Measurements from ENCODE around the gene FADS6.

Gene FADS6

DNA sequence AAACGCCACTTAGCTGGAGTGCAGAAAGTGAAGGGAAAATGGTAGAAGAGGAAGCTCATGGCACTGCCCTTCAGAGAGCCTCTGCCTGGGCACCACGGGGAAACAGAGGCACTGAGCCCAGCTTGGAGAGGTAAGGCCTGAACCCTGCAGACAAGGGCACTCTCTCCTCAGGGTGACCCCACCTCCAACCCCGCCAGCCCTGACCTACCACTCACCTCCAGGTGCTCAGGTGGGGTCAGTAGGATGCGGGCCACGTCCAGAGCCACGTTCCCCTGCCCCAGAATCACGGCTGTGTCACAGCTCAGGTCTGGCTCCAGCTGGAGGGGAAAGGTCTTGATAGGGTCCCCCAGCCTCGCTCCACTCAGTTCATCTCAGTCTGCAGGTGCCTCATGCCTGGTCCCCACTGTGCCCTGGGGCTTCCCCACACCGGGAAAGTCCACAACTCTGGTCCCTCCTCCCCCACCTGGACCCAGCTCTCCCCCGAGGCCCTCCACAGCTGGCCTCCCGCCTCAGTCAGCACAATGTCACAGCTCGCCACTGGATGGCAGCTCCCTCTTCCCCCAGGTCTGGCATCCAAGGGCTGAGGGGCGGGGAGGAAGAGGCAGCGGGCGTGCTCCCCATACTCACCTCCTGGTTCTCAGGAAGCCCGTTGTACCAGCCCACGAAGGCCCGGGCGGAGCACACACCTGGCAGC lies 27.8 kb downstream of the FADS6 start:
- no peak for DNase-seq

DNA sequence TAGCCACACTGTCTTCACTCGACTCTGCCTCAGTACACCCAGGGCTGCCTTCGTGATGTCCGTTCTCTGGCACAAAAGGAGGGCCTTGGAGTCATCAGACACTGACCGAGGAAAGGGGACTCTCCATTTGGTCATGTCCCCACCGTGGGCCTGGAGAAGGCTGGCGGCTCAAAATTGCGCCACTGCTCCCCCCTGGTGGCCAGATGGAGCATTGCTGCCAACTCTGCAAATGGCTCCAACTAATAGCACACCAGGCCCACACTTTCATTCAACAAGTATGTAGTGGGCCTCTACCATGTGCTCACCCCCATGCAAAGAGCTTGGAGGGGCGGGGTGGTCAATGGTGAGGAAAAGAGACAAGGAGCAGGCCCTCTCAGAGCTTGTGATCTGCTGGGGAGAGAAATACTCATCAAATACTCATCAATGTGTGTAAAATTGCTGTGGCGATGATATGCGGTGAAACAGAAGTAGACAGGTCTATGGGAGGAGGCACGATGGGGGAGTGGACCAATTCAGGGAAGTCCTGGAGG lies 28.5 kb downstream of the FADS6 start:
- no peak for DNase-seq

DNA sequence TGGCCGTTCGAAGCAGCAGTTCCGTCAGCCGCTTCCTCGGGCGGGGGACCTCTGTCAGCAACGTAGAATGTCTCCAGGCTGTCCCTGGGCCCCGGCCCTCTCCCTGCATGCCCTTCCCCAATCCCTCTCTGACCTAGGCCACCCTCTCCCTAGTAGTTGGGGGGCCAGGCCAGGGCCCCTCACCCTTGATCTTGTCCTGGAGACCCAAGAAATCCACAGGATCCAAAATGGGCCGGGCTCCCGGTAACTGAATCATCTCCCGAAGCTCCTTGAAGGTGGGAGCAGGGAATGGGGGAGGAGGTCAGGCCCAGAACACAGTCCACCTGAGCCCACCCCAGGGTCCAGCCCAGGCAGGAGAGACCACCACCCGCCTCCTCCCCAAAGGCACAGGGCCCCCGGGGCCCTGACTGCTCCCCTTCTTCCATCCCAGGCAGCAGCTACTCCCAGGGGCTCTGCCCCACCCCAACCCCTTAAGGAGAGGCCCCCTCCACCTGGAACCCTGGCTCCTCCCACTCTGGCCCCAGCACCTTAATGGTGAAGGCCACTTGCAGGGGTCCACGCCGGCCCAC lies 29.1 kb downstream of the FADS6 start:
- no peak for DNase-seq

- no peak for DNase-seq
Observed at GRCh38 chr17:74863420-74864296, 29.8 kb downstream of the FADS6 start.

GRCh38 chr17:74862919-74863318 lies 30.5 kb downstream of the FADS6 start:
- DNase-seq: no peak

DNA sequence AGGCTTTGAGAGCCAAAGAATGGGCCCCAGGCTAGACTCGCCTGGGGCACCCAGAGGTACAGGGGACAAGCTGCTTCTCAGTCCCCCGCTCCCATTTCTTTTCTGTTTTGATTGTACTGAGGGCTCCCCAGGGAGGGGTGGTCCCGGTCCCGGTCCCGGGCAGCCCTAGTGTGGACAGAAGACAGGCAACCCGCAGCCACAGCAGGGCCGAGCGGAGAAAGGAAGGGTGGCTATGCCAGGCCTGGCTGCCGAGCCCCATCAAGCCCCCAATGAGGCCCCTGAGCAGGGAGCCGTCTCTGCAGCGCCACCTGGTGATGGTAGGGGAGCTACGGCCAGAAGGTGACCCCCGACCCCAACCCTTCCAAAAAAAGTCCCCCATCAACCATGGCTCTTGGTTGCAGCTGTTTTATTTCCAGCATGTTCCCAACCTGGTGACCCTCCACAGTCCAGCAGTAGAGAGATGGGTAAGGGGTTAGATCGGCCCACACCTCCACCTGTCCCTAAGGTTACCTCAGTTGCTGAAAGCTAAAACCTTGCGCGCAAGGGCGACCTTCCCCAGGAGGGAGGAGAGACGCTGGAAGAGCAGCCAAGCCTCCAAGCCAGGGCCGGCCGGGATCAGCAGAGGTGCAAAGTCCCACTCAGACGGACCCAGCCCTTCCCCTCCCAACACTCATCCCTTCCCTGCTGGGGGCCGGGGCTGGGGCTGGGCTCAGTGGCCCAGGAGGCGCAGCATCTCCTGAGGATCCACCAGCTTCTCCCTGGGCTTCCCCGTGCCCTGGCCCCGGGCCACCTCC lies 31.1 kb downstream of the FADS6 start:
- no peak for DNase-seq

GRCh38 chr17:74861662-74862107 lies 31.7 kb downstream of the FADS6 start:
- DNase-seq: no peak

GRCh38 chr17:74860872-74861661 lies 32.4 kb downstream of the FADS6 start:
- no peak for DNase-seq

- no peak for DNase-seq
Observed at GRCh38 chr17:74860229-74860871, 33.1 kb downstream of the FADS6 start.

DNA sequence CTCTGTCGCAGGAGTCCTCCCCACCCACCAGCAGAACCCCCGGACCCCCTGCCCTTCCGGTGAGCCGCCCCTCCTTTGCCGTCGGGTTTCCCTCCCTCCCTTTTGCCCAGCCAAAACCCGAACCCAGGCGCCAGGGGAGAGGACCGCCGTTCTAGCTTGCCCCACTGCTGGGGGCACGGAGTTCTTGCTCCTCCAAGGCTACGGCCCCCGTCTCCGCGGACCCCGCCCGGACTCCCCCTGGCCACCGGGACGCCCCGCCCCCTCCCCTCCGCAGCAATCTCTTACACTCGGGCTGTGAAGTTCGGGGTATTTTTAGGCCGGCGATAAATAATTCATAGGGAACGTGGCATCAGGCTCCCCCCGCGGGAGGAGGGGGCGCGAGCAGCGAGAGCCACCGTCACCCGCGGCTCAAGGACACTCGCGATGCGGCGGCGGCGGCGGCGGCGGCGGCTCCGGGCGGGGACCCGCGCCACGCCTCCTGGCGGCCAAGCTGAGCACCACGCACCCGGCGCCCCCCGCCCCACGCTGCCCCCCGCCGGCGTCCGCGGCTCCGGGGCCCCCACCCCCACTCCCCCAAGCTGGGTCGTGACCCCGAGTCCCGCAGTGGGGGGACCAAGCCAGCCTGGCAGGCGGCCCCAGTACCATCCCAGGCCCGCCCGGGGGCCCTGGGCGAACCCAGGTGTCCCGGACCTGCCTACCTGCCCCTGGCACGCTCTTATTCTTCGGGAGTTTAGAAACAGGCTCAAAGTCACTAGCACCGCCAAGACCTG lies 33.8 kb downstream of the FADS6 start, which contains the start of gene GRIN2C:
GRIN2C (minus strand) TSS at position 427 of the 770 bp plus-strand sequence. CDS start 4,793 bp downstream, outside the sequence.
- DNase-seq: no peak

DNA sequence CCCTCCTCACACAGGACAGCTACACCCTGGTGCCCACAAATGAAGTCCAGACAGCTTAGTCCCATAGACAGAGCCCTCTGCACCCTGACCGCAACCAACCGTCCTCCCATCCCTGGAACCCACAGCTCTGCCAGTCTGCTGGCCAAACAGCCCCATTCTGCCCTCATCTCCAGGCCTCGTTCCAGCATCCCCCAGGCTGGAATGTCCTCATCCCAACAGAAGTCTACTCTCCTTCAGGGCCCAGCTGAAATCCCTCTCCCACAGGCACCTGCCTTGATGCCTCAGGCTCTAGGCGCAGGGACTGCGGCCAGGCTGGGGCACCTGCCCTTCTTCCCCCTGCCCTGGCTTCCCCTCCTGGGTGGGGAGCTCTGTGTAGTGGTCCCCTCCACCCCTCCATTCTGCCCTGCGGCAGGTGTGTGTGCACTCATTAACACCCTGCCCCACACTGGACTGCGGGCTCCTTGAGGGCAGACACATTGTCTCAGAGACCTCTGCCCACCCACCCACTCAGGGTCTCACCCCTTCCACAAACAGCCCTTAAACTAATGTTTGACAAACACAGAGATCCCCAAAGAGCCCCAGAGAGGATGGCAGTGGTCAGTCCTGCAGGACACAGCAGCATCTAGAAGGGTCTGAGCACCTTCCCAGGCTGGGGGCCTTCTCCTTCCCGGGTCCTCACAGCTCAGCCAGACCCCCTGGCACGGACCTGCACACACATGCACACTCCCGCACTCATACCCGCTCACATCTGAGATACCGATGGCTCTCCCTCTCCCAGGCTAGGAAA lies 34.6 kb downstream of the FADS6 start:
- DNase-seq: no peak

DNA sequence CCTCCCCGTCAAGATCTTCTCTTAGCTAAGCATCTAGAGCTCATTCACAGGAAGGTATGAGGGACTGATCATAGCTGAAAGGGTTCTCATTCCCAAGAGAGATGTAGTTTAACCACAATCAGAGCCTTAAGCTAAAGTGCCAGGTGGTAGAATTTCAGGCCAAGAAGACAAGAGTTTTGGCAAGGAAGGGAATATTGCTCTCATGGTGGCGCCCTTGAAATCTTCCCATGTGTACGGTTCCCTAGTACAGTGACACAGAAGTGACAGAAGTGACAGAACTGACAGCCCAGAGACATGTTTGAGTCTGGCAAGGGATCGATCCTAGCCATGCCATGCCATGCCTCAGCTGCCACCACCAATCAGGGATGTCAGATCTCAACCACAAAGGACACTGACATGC lies 36.2 kb downstream of the FADS6 start:
- DNase-seq: no peak

- DNase-seq: no peak
Observed at GRCh38 chr17:74856112-74856511, 37.3 kb downstream of the FADS6 start.

- no peak for DNase-seq
Observed at GRCh38 chr17:74855323-74855722, 38.1 kb downstream of the FADS6 start.

- DNase-seq: no peak
Observed at GRCh38 chr17:74854792-74855191, 38.6 kb downstream of the FADS6 start.

DNA sequence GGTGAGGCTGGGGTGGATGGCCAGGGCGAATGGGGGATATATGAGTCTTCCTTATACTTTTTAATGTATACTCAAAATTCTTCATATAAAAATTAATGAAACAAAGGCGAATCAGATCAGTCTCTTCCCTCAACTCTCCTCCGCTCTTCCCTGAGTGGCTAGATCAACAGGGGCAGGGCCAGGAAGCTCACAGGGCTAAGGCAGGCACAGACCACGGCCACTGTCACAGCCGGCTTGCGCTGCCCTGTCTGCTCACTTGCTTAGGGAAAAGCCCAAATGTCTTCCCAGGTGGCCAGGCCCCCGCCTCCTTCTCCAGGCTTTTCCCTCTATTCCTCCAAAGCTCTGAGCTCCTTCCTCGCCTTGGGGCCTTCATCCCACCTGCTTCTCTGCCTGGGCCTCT lies 39.8 kb downstream of the FADS6 start:
- no peak for DNase-seq

DNA sequence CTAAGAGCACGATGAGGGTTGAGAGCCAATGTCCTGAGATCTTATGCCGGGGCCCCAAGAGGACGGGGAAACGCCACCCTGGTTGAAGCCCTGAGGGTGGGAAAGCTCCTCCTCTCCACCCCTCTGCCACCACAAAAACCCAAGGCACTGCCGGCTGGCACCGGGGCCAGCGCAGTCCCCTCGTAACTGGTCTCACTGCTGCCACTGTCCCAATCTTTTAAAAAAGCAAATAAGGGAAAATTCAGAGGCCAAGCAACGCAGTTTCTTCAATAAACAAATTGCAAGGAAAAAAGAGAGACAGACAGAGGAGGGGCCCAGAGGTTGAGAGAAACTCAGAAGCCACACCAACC lies 40.4 kb downstream of the FADS6 start:
- no peak for DNase-seq

GRCh38 chr17:74852237-74853047 lies 41.0 kb downstream of the FADS6 start:
- DNase-seq: peak; percentile 88

Data from DMS153 (cell line).